Small intestine (tissue), 7 donors: ENCODE measurements around the gene POU2F1. TPM values are rescaled to one million over a fixed set of nuclear protein-coding genes. Genes with fewer than 3 reads are reported as not detected.

ENCODE experiments used
- DNase-seq, 2 donors: peaks; one replicate each; pipeline versions ENCODE4 v3.0.0 to v3.0.0-alpha.2; 2013
- FAIRE-seq: peaks from 2 replicates; lab custom pipeline; 2012; peaks lifted over from hg19 to GRCh38; lab: Jason Lieb, UNC
- H3K27ac ChIP-seq, 3 donors: one replicate each; pipeline ENCODE4 v1.5.1; 2013; ENCODE audit warnings: low read length in 2 of 3, mild to moderate bottlenecking in 2 of 3, control low read depth in 1 of 3, inconsistent platforms in 1 of 3, low read depth in 1 of 3, moderate library complexity in 1 of 3
- H3K27me3 ChIP-seq, 3 donors: one replicate each; pipeline ENCODE4 v1.6.1; 2013; ENCODE audit warnings: low read length in 3 of 3, inconsistent platforms in 1 of 3; ENCODE audit not compliant: control insufficient read depth in 3 of 3, insufficient read depth in 3 of 3
- H3K36me3 ChIP-seq, 3 donors: one replicate each; pipeline ENCODE4 v1.6.1; 2013; ENCODE audit warnings: low read length in 3 of 3, inconsistent platforms in 1 of 3, low read depth in 1 of 3, mild to moderate bottlenecking in 1 of 3, moderate library complexity in 1 of 3; ENCODE audit not compliant: control insufficient read depth in 3 of 3, insufficient read depth in 2 of 3
- H3K4me1 ChIP-seq, 3 donors: one replicate each; pipeline ENCODE4 v1.6.1; 2013; ENCODE audit warnings: low read length in 2 of 3, inconsistent platforms in 1 of 3, low read depth in 1 of 3, mild to moderate bottlenecking in 1 of 3, moderate library complexity in 1 of 3; ENCODE audit not compliant: control insufficient read depth in 3 of 3, insufficient read depth in 2 of 3
- H3K4me3 ChIP-seq, 3 donors: one replicate each; pipeline ENCODE4 v1.5.1; 2013; ENCODE audit warnings: low read length in 3 of 3, control low read depth in 1 of 3, inconsistent platforms in 1 of 3, low read depth in 1 of 3, mild to moderate bottlenecking in 1 of 3, moderate library complexity in 1 of 3
- H3K9me3 ChIP-seq, 2 donors: one replicate each; pipeline ENCODE4 v1.6.1; 2013; ENCODE audit warnings: low read depth in 1 of 2, low read length in 1 of 2; ENCODE audit not compliant: control insufficient read depth in 2 of 2, insufficient read depth in 1 of 2
- WGBS, 3 donors: extraction: QIAGEN DNeasy Blood & Tissue Kit; methylation state at CpG; one replicate each; pipeline ENCODE4 v1.1.7; 2013; 5-methylcytosine and 5-hydroxymethylcytosine counted together
- polyA plus RNA-seq, 4 donors: library from polyadenylated mRNA; stranded (reverse) in 3 of 4; unstranded in 1 of 4; fragments of 200-250 nt in 3 of 4; fragments of 120-200 nt in 1 of 4; gene quantifications; one replicate each; pipeline versions ENCODE4 v1.2.1 to v1.2.3, GENCODE V29; 2013
- donor health status: healthy with polysubstance abuse.
- donor health status: control.
- donor health status: control.
- donor health status: Bipolar disorder and iron deficiency.
- donor health status: healthy.

Gene POU2F1
- polyA plus RNA-seq, 4 donors, result 0.81 to 8.9 (median 2.3) TPM

DNA sequence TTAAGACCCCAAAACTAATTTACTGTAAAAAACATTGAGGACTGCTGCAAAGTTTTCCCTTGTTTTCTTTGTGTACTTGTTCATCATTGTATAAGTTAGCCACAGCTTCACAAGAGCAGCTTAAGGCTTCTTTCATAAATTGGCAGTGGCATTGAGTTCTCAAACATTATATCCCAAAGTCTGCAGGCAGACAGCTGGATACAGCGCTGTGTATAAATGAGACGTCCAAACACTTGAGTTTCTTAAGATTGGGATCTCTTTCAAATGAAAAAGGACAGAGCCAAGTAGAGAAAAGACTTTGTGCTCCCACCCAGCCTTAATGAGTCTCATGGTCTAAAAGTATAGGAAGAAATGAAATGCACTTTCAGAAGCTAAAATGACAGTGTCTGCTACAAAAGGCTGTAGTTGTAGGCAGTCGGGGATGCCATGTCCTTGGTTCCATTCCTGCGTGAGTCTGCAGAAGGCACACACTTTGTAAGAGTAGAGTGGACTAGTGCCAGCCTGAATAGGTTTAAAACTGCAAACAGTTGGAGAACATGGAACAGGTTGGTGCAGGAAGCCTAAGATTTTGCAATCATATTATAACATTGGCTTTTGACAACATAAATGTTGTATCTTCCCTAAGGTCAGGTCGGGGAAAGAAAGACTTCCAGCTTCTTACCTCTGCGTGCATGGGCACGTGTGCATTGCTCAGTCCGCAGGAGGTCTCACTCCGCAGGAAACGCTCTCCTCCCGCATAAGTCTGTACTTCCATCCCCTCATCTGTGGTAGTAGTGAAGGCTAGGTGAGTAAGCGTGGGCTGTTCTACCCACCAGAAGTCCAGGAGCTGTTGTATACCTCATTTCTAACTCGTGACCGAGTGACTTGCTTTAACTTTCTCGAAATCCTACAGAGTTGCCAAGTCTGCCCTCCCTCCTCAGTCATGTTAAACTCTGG lies 203.3 kb downstream of the POU2F1 start:
- Histone ChIP-seq H3K27me3 (no peaks in the 10 kb centered on the region), H3K4me3 (no peak overlapping the region), H3K9me3 (no peaks in the 10 kb centered on the region), H3K27ac (no peak overlapping the region), H3K4me1 (peaks cover 0 to 2% (median 0%) of the 10 kb centered on the region in 3 donors), H3K36me3 (peaks cover 0 to 12% (median 0%) of the 10 kb centered on the region in 3 donors)
- FAIRE-seq, result no peak
- 82 to 93% (median 91%) methylated on average over 15 of the region's 15 CpGs for WGBS, 3 donors
- no peak for DNase-seq

DNA sequence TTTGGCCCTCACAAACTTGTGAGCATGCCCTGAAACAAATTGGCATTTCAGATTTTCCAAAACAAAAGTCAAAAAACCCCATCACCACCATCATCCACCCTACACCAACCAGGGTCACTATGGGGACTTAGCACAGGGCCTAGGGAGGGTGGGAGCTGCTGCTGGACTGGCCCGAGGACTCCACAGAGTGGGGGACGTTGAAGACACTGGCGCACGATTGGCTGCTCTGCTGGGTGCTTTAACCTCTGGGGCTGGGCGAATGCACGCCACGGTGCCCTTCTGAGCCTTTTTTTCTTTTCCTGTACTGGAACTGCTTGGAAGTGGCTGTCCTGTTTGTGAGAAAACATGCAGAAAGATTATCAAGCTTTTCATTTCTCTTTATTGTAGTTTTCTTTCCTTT lies 204.8 kb downstream of the POU2F1 start:
- FAIRE-seq, result no peak
- Histone ChIP-seq H3K27me3 (no peaks in the 10 kb centered on the region), H3K9me3 (no peaks in the 10 kb centered on the region), H3K27ac (no peak overlapping the region), H3K4me1 (peaks cover 0 to 2% (median 0%) of the 10 kb centered on the region in 3 donors), H3K4me3 (no peak overlapping the region), H3K36me3 (peaks cover 0 to 12% (median 0%) of the 10 kb centered on the region in 3 donors)
- 93 to 99% (median 97%) methylated on average over 7 of the region's 7 CpGs for WGBS, 3 donors
- DNase-seq, result no peak

DNA sequence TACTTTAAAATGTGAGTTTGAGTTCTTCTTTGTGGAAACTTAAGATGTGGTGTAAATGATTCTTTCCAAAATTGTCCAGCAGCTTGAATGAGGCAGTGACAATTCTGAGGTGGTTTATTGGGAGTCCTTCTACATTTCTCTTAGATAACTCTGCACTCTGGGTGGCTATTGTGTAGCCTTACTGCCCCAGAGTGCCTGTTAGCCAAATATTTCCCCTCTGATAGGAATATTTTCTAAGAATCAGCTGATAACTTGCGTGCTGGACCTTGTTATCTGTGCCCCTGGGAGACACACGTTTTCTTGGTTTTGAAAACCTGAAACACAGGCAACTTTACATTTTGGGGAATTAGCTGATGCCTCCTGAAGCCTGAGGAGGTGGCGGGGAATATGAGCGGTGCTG lies 206.0 kb downstream of the POU2F1 start:
- H3K27me3 ChIP-seq, result no peaks in the 10 kb centered on the region
- H3K4me1 ChIP-seq, result peaks cover 0 to 2% (median 0%) of the 10 kb centered on the region in 3 donors
- DNase-seq (no peak), FAIRE-seq (no peak)
- no peak overlapping the region for H3K27ac ChIP-seq
- peaks cover 0 to 12% (median 0%) of the 10 kb centered on the region in 3 donors for H3K36me3 ChIP-seq
- 89 to 93% (median 89%) methylated on average over 4 of the region's 4 CpGs for WGBS, 3 donors
- H3K4me3 ChIP-seq, result no peak overlapping the region
- H3K9me3 ChIP-seq, result no peaks in the 10 kb centered on the region

DNA sequence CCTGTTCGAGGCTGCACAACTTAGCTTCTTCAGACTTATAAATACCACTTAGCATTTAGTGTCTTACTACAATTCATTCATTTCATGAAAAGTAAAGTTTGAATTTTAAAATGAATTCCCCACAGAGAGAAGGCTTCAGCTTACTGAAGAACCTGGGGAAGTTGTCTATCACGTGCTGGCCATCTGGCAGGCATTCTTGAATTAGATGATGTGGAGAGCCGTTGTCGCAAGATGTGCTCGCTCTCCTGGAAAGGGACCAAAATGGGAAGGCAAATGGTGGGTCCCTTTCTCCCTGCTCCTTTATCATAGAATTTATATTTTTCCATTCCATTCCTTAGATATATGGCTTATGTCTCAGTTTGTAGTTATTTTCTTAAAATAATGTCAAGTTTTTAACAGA lies 207.2 kb downstream of the POU2F1 start:
- Histone ChIP-seq H3K4me3 (no peak overlapping the region), H3K36me3 (peaks cover 0 to 12% (median 0%) of the 10 kb centered on the region in 3 donors), H3K27me3 (no peaks in the 10 kb centered on the region), H3K4me1 (peaks cover 0 to 2% (median 0%) of the 10 kb centered on the region in 3 donors), H3K9me3 (no peaks in the 10 kb centered on the region), H3K27ac (no peak overlapping the region)
- FAIRE-seq, result no peak
- 76 to 95% (median 86%) methylated on average over 5 of the region's 5 CpGs for WGBS, 3 donors
- DNase-seq, result no peak

DNA sequence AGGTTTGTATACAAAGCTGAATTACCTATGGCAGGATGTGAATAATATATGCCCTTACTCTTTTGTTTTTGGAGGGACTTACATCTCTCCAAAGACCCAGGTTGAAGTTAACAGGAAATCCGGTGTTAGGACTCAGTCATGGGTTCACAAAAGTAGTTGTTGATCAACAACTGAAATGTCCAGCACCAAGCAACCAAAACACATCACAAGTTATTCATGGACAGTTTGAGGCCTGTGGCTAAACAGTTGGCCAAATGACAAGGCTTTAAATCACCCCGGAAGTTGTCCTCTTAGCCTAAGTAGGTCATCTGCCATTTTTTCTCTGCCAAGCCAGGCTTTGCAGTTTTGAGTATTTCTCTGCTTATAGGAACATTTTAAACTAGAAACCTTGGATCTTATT lies 207.7 kb downstream of the POU2F1 start:
- no peak overlapping the region for H3K4me3 ChIP-seq
- H3K27ac ChIP-seq, result peak overlapping the region in 1 of 3 donors; percentile 27
- peaks cover 0 to 2% (median 0%) of the 10 kb centered on the region in 3 donors for H3K4me1 ChIP-seq
- H3K9me3 ChIP-seq, result no peaks in the 10 kb centered on the region
- DNase-seq (no peak), FAIRE-seq (no peak)
- H3K36me3 ChIP-seq, result peaks cover 0 to 12% (median 0%) of the 10 kb centered on the region in 3 donors
- 64 to 77% (median 70%) methylated on average over 2 of the region's 2 CpGs for WGBS, 3 donors
- H3K27me3 ChIP-seq, result no peaks in the 10 kb centered on the region

DNA sequence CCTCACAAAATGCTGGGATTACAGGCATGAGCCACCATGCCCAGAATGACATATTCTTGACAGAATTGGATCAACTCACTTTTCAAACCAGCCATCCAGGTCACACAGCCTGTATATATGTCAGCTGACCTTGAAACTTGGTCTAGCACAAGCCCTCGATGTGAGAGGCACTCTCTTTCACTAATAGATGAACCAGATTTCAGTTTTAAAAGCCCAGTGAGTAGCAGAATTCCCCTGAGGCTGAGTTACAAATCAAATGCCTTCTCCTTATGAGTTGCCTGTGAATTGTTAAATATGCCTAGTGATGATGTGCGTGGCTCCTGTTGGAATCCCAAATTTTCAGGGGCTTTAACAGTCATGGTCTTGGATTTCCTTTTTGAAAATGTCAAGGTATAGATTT lies 208.9 kb downstream of the POU2F1 start:
- 57 to 68% (median 59%) methylated on average over 2 of the region's 2 CpGs for WGBS, 3 donors
- Histone ChIP-seq H3K4me3 (no peak overlapping the region), H3K9me3 (no peaks in the 10 kb centered on the region), H3K27ac (no peak overlapping the region), H3K36me3 (peaks cover 0 to 7% (median 0%) of the 10 kb centered on the region in 3 donors), H3K4me1 (peaks cover 0 to 2% (median 0%) of the 10 kb centered on the region in 3 donors), H3K27me3 (no peaks in the 10 kb centered on the region)
- no peak for DNase-seq
- no peak for FAIRE-seq

DNA sequence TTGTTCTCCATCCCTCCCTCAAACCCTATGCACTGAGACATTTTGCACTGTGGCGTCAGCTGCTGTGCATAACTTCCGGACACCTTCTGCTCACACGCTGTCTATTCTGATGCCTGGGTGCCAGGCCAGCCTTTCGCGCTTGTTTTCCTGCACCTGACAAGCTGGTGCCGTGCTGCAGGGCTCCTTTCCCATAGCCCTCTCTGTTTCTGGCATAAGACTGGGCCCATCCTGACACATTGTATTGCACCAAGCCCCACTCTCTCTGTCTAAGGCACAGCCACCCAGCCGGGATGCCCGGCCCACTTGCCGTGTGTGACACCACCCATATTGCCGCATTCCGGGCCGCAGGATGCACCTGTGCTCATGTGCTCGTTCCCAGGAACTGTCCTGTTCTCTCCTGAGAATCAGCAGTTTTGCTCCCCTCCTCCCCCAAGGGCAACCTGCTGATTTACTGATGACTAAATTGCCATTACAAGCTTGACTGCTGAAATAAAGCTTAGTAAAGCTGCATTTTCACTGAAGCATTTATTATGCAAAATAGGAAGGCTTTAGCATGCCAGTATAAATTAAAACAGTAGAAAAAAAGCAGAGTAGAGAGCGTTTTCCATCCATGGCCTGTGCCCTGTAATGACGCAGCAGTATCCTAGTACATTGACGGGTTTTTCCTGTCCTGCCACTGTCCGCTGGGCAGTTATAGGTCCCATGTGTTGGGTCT lies 209.6 kb downstream of the POU2F1 start:
- H3K4me3 ChIP-seq, result no peak overlapping the region
- WGBS, 3 donors, result 82 to 89% (median 86%) methylated on average over 17 of the region's 17 CpGs
- H3K4me1 ChIP-seq, result peaks cover 0 to 2% (median 0%) of the 10 kb centered on the region in 3 donors
- H3K9me3 ChIP-seq, result no peaks in the 10 kb centered on the region
- no peaks in the 10 kb centered on the region for H3K27me3 ChIP-seq
- H3K36me3 ChIP-seq, result peaks cover 0 to 5% (median 0%) of the 10 kb centered on the region in 3 donors
- DNase-seq (no peak), FAIRE-seq (no peak)
- H3K27ac ChIP-seq, result no peak overlapping the region

DNA sequence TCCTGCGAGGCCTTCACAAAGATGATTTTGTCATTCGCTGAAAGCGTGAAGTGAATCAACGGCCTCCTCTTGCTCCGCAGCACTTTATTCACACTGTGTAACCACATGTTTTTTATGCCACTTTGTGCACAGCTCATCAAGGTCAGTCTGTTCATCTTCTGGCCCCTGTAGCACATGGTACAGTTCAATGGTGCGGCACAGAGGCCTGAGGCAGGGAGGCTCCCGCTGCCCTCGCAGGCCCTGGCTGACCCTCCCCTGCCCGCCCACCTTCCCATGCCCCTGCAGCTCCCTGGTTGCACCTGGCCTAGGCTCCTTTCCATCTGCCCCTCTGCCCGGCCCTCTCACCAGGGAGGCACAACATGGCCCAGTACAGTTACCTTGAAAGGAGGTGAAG lies 210.2 kb downstream of the POU2F1 start:
- no peak for DNase-seq
- no peak overlapping the region for H3K4me3 ChIP-seq
- no peaks in the 10 kb centered on the region for H3K9me3 ChIP-seq
- H3K27ac ChIP-seq, result no peak overlapping the region
- peaks cover 0 to 2% (median 0%) of the 10 kb centered on the region in 3 donors for H3K36me3 ChIP-seq
- 90 to 93% (median 92%) methylated on average over 10 of the region's 10 CpGs for WGBS, 3 donors
- no peak for FAIRE-seq
- H3K4me1 ChIP-seq, result peaks cover 0 to 2% (median 0%) of the 10 kb centered on the region in 3 donors
- H3K27me3 ChIP-seq, result no peaks in the 10 kb centered on the region
